IPS-11a (cell line): ENCODE measurements around the gene SORBS2.
"Not testable (repeated sequence)": the region's sequence is repeated elsewhere in the genome, so short reads cannot be mapped to it uniquely, and the experiment has no call there.

Source experiments
- H3K4me3 ChIP-seq: one replicate; pipeline ENCODE4 v1.5.1; 2013; ENCODE audit warnings: low read depth, low read length, control low read depth

Gene SORBS2

GRCh38 chr4:185567381-185568376 lies 244.3 kb downstream of the SORBS2 start:
- no peak overlapping the region for H3K4me3 ChIP-seq

GRCh38 chr4:185566972-185567371 lies 245.0 kb downstream of the SORBS2 start:
- H3K4me3 ChIP-seq, result no peak overlapping the region

GRCh38 chr4:185566425-185566824 lies 245.6 kb downstream of the SORBS2 start:
- H3K4me3 ChIP-seq, result no peak overlapping the region

GRCh38 chr4:185565696-185566095 lies 246.3 kb downstream of the SORBS2 start:
- no peak overlapping the region for H3K4me3 ChIP-seq

GRCh38 chr4:185564349-185564748 lies 247.6 kb downstream of the SORBS2 start:
- H3K4me3 ChIP-seq, result no peak overlapping the region

GRCh38 chr4:185562531-185562930 lies 249.5 kb downstream of the SORBS2 start:
- H3K4me3 ChIP-seq, result no peak overlapping the region

GRCh38 chr4:185560316-185560715 lies 251.7 kb downstream of the SORBS2 start:
- H3K4me3 ChIP-seq, result no peak overlapping the region

GRCh38 chr4:185559915-185560281 lies 252.1 kb downstream of the SORBS2 start:
- no peak overlapping the region for H3K4me3 ChIP-seq

- not testable (repeated sequence) for H3K4me3 ChIP-seq
These were observed 252.6 kb downstream of the SORBS2 start for GRCh38 chr4:185559251-185559914.

- H3K4me3 ChIP-seq, result no peak overlapping the region
These were observed 257.4 kb downstream of the SORBS2 start for GRCh38 chr4:185554365-185555126.

GRCh38 chr4:185552254-185552653 lies 259.7 kb downstream of the SORBS2 start:
- H3K4me3 ChIP-seq, result no peak overlapping the region

GRCh38 chr4:185550933-185551332 lies 261.1 kb downstream of the SORBS2 start:
- H3K4me3 ChIP-seq, result no peak overlapping the region

GRCh38 chr4:185549095-185549639 lies 262.8 kb downstream of the SORBS2 start:
- H3K4me3 ChIP-seq, result no peak overlapping the region

- no peak overlapping the region for H3K4me3 ChIP-seq
These were observed 263.4 kb downstream of the SORBS2 start for GRCh38 chr4:185548587-185548986.

GRCh38 chr4:185546335-185546734 lies 265.7 kb downstream of the SORBS2 start:
- H3K4me3 ChIP-seq, result no peak overlapping the region

- H3K4me3 ChIP-seq, result no peak overlapping the region
These were observed 269.2 kb downstream of the SORBS2 start for GRCh38 chr4:185542626-185543315.

- H3K4me3 ChIP-seq, result no peak overlapping the region
These were observed 270.7 kb downstream of the SORBS2 start for GRCh38 chr4:185541251-185541727.

- no peak overlapping the region for H3K4me3 ChIP-seq
These were observed 271.4 kb downstream of the SORBS2 start for GRCh38 chr4:185540487-185541120.

- no peak overlapping the region for H3K4me3 ChIP-seq
These were observed 272.0 kb downstream of the SORBS2 start for GRCh38 chr4:185540040-185540439.

GRCh38 chr4:185538806-185539205 lies 273.2 kb downstream of the SORBS2 start:
- H3K4me3 ChIP-seq, result no peak overlapping the region
